GM13976 (cell line): Measurements from ENCODE around the gene NMUR1.

ENCODE experiments used
- DNase-seq: peaks from one replicate; pipeline ENCODE4 v3.0.0; 2012; ENCODE audit warnings: low spot score
- CTCF ChIP-seq: IDR thresholded peaks from 2 replicates; pipeline ENCODE4 v1.5.1; 2012; ENCODE audit warnings: borderline replicate concordance, mild to moderate bottlenecking; ENCODE audit not compliant: insufficient read depth; ENCODE audit errors: extremely low read depth, missing control alignments, control extremely low read depth
- in situ Hi-C: fragments of 300-500 bp; cut with MboI; formaldehyde crosslinking; loops from one replicate; pipeline ENCODE4 v1.12.0; 2022; ENCODE audit warnings: low sequenced_read_pairs, mixed read lengths, inconsistent platforms; ENCODE audit not compliant: unreplicated experiment

Gene NMUR1

GRCh38 chr2:231527091-231527395, 3.2 kb downstream of the NMUR1 start:
- DNase-seq = no peak
- in situ Hi-C loops = no loop called here
- TF ChIP-seq CTCF = no peak

- no peak for DNase-seq
- in situ Hi-C loops = no loop called here
Observed at GRCh38 chr2:231526341-231527090, 3.7 kb downstream of the NMUR1 start.

GRCh38 chr2:231525248-231526163, 4.7 kb downstream of the NMUR1 start:
- in situ Hi-C loops = no loop called here
- no peak for TF ChIP-seq CTCF
- DNase-seq = no peak

More at GRCh38 chr2:231526341-231527090, 3.7 kb downstream of the NMUR1 start:
- TF ChIP-seq CTCF = no peak

GRCh38 chr2:231524477-231525247, 5.6 kb downstream of the NMUR1 start:
- no peak for TF ChIP-seq CTCF
- no peak for DNase-seq
- in situ Hi-C loops = loop anchor here (5.0 kb wide), 1 partner anchor 33 kb away; no protein-coding TSS in a partner anchor

GRCh38 chr2:231523451-231524285, 6.6 kb downstream of the NMUR1 start:
- DNase-seq = no peak
- in situ Hi-C loops = loop anchor here (5.0 kb wide), 1 partner anchor 34 kb away; no protein-coding TSS in a partner anchor

More at GRCh38 chr2:231523451-231524285, 6.6 kb downstream of the NMUR1 start:
- no peak for TF ChIP-seq CTCF
